ENCODE results near the gene IL4R.
"Not testable (repeated sequence)": the region's sequence is repeated elsewhere in the genome, so short reads cannot be mapped to it uniquely, and the experiment has no call there.

Gene IL4R

DNA sequence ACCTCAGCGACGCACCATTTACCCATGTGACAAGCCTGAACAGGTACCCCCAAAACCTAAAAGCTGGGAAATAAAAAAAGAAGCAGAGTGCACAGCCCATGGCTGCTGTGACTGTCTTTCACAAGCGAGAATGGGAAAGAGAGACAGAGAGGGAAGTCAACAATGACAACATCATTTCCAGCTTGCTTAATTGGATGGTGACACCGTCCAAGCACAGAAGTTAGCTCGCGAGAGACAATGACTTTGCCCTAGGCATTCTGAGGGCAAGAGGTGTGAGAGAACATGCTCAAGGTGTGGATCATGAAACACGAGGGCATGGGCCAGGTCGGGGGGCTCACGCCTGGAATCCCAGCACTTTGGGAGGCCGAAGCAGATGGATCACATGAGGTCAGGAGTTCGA is 25.9 kb upstream of the IL4R start:
- no peak for DNase-seq
- H3K4me1 ChIP-seq (ENCODE audit: control insufficient read depth, insufficient read depth, low read length, poor library complexity, severe bottlenecking) = no peaks in the 10 kb centered on the region
- H3K9me3 ChIP-seq (ENCODE audit: control insufficient read depth, low read length) = no peaks in the 10 kb centered on the region
- no peak overlapping the region for H3K4me3 ChIP-seq (ENCODE audit: insufficient read depth, low read depth, low read length, poor library complexity, severe bottlenecking)
- no peak overlapping the region for H3K27ac ChIP-seq (ENCODE audit: insufficient read depth, low read length, poor library complexity, severe bottlenecking)
- H3K36me3 ChIP-seq (ENCODE audit: control insufficient read depth, insufficient read depth, low read length) = no peaks in the 10 kb centered on the region
- H3K27me3 ChIP-seq (replicated peaks; ENCODE audit: control insufficient read depth, insufficient read depth, low read length, poor library complexity, severe bottlenecking) = no peaks in the 10 kb centered on the region

DNA sequence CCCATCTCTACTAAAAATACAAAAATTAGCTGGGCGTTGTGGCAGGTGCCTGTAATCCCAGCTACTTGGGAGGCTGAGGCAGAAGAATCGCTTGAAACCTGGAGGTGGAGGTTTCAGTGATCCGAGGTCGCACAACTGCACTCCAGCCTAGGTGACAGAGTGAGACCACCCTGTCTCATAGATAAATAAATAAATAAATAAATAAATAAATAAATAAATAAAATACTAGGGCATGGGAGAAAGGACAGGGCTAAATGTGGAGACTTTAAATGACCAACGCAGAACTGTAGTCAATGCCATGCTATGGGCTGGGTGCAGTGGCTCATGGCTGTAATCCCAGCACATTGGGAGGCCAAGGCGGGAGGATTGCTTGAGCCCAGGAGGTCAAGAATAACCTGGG is 25.5 kb upstream of the IL4R start:
- not testable (repeated sequence) for H3K36me3 ChIP-seq (ENCODE audit: control insufficient read depth, insufficient read depth, low read length); H3K9me3 ChIP-seq (ENCODE audit: control insufficient read depth, low read length); DNase-seq; H3K4me3 ChIP-seq (ENCODE audit: insufficient read depth, low read depth, low read length, poor library complexity, severe bottlenecking); H3K27me3 ChIP-seq (replicated peaks; ENCODE audit: control insufficient read depth, insufficient read depth, low read length, poor library complexity, severe bottlenecking); H3K27ac ChIP-seq (ENCODE audit: insufficient read depth, low read length, poor library complexity, severe bottlenecking); H3K4me1 ChIP-seq (ENCODE audit: control insufficient read depth, insufficient read depth, low read length, poor library complexity, severe bottlenecking)

DNA sequence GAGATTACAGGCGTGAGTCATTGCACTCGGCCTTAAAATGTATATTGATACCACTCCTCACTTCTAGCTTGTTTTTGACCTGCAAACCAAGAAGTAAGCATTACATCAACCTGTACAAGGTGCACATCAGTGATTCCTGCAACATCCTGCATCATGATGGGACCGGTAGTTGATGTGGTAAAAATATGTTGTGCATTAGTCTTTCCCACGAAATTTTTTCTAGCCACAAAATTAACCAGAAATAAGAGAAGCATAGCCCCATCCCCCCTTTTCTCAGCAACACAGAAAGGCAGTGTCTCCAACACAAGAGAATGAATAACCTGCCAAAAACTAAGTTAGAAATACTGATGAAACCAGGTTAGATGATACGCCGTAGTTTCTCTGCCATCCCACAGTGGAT is 24.1 kb upstream of the IL4R start:
- no peak overlapping the region for H3K27ac ChIP-seq (ENCODE audit: insufficient read depth, low read length, poor library complexity, severe bottlenecking)
- H3K4me3 ChIP-seq (ENCODE audit: insufficient read depth, low read depth, low read length, poor library complexity, severe bottlenecking) = no peak overlapping the region
- H3K4me1 ChIP-seq (ENCODE audit: control insufficient read depth, insufficient read depth, low read length, poor library complexity, severe bottlenecking) = no peaks in the 10 kb centered on the region
- H3K9me3 ChIP-seq (ENCODE audit: control insufficient read depth, low read length) = no peaks in the 10 kb centered on the region
- DNase-seq = no peak
- no peaks in the 10 kb centered on the region for H3K36me3 ChIP-seq (ENCODE audit: control insufficient read depth, insufficient read depth, low read length)
- no peaks in the 10 kb centered on the region for H3K27me3 ChIP-seq (replicated peaks; ENCODE audit: control insufficient read depth, insufficient read depth, low read length, poor library complexity, severe bottlenecking)

DNA sequence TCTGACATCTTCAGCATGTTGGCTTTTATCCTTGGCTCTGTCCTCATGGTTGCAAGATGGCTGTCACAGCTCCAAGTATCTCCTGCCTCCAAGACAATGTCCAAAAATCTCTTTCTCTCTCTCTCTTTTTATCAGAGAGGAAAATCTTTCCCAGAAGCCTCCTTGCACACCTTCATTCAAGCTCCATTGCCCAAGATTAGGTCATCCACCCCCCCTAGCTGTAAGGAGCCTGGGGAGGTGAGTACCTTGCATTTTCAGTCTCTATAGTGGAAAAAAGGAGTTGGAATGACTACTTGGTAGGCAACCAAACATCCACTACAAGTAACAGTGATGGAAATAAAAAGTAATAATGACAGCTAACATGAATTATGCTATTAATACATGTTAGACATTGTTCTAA is 23.2 kb upstream of the IL4R start:
- Histone ChIP-seq H3K36me3 (ENCODE audit: control insufficient read depth, insufficient read depth, low read length) (no peaks in the 10 kb centered on the region), H3K27me3 (replicated peaks; ENCODE audit: control insufficient read depth, insufficient read depth, low read length, poor library complexity, severe bottlenecking) (no peaks in the 10 kb centered on the region), H3K4me1 (ENCODE audit: control insufficient read depth, insufficient read depth, low read length, poor library complexity, severe bottlenecking) (no peaks in the 10 kb centered on the region), H3K9me3 (ENCODE audit: control insufficient read depth, low read length) (no peaks in the 10 kb centered on the region), H3K27ac (ENCODE audit: insufficient read depth, low read length, poor library complexity, severe bottlenecking) (no peak overlapping the region), H3K4me3 (ENCODE audit: insufficient read depth, low read depth, low read length, poor library complexity, severe bottlenecking) (no peak overlapping the region)
- DNase-seq = no peak

DNA sequence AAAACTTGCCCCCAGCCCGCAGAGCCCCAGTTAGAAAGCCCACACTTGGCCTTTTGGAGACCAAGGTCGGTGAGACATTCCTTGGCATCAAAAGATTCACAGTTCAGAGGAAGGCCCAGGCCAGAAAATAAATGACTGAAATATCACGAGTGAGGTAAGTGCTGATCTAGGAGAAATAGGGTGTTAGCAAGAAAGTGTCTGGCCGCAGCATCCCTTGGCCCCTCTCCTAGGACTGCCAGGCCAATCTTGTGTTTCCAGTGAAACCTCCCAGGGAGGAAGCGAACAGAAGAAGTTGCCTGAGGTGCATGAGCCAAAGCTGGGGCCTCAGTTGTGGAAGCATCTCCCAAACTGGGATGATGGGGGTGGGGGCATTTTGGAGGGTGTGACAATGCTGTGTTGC is 22.7 kb upstream of the IL4R start:
- DNase-seq = no peak
- Histone ChIP-seq H3K4me1 (ENCODE audit: control insufficient read depth, insufficient read depth, low read length, poor library complexity, severe bottlenecking) (no peaks in the 10 kb centered on the region), H3K27ac (ENCODE audit: insufficient read depth, low read length, poor library complexity, severe bottlenecking) (no peak overlapping the region), H3K36me3 (ENCODE audit: control insufficient read depth, insufficient read depth, low read length) (no peaks in the 10 kb centered on the region), H3K4me3 (ENCODE audit: insufficient read depth, low read depth, low read length, poor library complexity, severe bottlenecking) (no peak overlapping the region), H3K9me3 (ENCODE audit: control insufficient read depth, low read length) (no peaks in the 10 kb centered on the region), H3K27me3 (replicated peaks; ENCODE audit: control insufficient read depth, insufficient read depth, low read length, poor library complexity, severe bottlenecking) (no peaks in the 10 kb centered on the region)

DNA sequence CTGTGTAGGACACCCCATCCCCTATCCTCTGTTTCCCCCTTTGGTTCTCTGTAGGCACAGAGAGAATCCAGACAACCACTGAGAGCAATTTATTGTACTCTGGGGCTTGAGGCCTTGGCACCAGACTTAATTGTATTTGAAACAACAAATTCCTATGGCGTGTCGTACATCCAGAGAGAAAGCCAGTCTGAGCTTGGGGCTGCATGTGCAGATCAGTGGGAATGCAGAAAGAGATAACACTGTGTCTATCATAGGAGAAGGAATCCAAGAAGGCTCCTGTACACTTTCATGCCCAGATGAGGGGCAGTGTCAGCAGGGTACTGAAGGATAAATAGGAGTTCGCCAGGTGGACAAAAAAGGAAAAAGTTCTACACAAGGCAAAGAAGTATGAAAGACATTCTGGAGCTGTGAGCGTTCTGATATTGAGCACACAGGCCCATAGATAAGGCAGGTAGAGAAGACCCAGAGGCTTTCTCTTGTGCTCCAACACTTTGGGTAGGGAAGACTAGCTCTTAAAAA is 22.0 kb upstream of the IL4R start:
- H3K27me3 ChIP-seq (replicated peaks; ENCODE audit: control insufficient read depth, insufficient read depth, low read length, poor library complexity, severe bottlenecking) = no peaks in the 10 kb centered on the region
- H3K9me3 ChIP-seq (ENCODE audit: control insufficient read depth, low read length) = no peaks in the 10 kb centered on the region
- DNase-seq = no peak
- no peak overlapping the region for H3K27ac ChIP-seq (ENCODE audit: insufficient read depth, low read length, poor library complexity, severe bottlenecking)
- H3K36me3 ChIP-seq (ENCODE audit: control insufficient read depth, insufficient read depth, low read length) = no peaks in the 10 kb centered on the region
- no peak overlapping the region for H3K4me3 ChIP-seq (ENCODE audit: insufficient read depth, low read depth, low read length, poor library complexity, severe bottlenecking)
- H3K4me1 ChIP-seq (ENCODE audit: control insufficient read depth, insufficient read depth, low read length, poor library complexity, severe bottlenecking) = no peaks in the 10 kb centered on the region

DNA sequence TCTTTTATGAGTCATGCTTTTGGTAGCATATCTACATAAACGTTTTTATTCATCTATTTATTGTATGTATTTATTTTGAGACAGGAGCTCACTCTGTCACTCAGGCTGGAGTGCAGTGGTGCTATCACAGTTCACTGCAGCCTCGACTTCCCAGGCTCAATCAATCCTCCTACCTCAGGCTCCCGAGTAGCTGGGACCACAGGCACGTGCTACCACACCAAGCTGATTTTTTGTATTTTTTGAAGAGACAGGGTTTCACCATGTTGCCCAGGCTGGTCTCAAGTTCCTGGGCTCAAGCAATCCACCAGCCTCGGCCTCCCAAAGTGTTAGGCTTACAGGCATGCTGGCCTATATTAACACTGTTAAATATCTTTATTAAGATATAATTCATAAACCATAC is 20.4 kb upstream of the IL4R start:
- no peak overlapping the region for H3K4me3 ChIP-seq (ENCODE audit: insufficient read depth, low read depth, low read length, poor library complexity, severe bottlenecking)

DNA sequence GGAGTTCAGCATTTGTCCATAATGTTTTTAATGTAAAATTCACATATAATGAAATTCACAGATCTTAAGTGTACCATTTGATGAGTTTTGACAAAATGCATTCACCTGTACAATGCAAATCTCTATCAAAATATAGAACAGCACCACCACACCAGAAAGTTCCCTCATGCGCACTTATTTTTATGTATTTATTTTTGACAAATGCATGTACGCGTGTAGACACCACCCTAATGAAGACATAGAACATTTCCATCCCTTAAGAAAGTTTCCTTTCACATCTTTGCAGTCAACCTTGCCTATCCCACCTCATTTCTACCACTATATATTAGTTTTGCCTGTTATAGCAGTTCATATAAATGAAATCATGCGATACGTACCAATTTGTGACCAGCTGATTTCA is 15.6 kb upstream of the IL4R start:
- DNase-seq = no peak
- no peak overlapping the region for H3K27ac ChIP-seq (ENCODE audit: insufficient read depth, low read length, poor library complexity, severe bottlenecking)
- no peak overlapping the region for H3K4me3 ChIP-seq (ENCODE audit: insufficient read depth, low read depth, low read length, poor library complexity, severe bottlenecking)

More for the DNA sequence above, 20.4 kb upstream of the IL4R start:
- no peak for DNase-seq
- Histone ChIP-seq H3K36me3 (ENCODE audit: control insufficient read depth, insufficient read depth, low read length) (no peaks in the 10 kb centered on the region), H3K9me3 (ENCODE audit: control insufficient read depth, low read length) (no peaks in the 10 kb centered on the region), H3K4me1 (ENCODE audit: control insufficient read depth, insufficient read depth, low read length, poor library complexity, severe bottlenecking) (no peaks in the 10 kb centered on the region), H3K27ac (ENCODE audit: insufficient read depth, low read length, poor library complexity, severe bottlenecking) (no peak overlapping the region), H3K27me3 (replicated peaks; ENCODE audit: control insufficient read depth, insufficient read depth, low read length, poor library complexity, severe bottlenecking) (no peaks in the 10 kb centered on the region)

DNA sequence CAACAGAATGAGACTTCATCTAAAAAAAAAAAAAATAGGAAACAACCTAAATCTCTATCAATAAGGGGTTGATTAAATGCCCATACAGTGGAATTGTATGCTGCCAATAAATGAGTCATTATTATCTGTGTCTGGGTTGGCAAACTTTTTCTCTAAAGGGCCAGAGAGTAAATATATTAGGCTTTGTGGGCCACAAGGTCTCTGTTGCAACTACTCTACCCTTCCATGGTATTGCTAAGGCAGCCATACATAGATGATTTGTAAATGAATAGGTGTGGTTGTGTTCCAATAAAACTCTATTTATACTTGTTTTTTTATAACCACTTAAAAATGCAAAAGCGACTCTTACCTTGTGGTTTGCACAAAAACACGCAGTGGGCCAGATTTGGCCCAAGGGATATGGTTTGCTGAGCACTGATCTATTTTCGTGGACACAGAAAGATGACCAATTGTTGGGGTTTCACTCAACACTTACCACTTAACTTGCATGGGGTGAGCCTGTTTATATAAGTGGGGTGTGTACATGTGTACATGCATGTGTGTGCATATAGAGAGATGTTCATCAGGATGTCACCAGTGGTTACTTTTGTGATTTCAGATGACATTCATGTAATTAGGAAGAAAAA is 12.4 kb upstream of the IL4R start:
- no peaks in the 10 kb centered on the region for H3K9me3 ChIP-seq (ENCODE audit: control insufficient read depth, low read length)
- DNase-seq = no peak
- H3K27me3 ChIP-seq (replicated peaks; ENCODE audit: control insufficient read depth, insufficient read depth, low read length, poor library complexity, severe bottlenecking) = no peaks in the 10 kb centered on the region
- no peaks in the 10 kb centered on the region for H3K4me1 ChIP-seq (ENCODE audit: control insufficient read depth, insufficient read depth, low read length, poor library complexity, severe bottlenecking)
- no peak overlapping the region for H3K27ac ChIP-seq (ENCODE audit: insufficient read depth, low read length, poor library complexity, severe bottlenecking)
- H3K4me3 ChIP-seq (ENCODE audit: insufficient read depth, low read depth, low read length, poor library complexity, severe bottlenecking) = no peak overlapping the region
- no peaks in the 10 kb centered on the region for H3K36me3 ChIP-seq (ENCODE audit: control insufficient read depth, insufficient read depth, low read length)

More for the DNA sequence above, 15.6 kb upstream of the IL4R start:
- Histone ChIP-seq H3K27me3 (replicated peaks; ENCODE audit: control insufficient read depth, insufficient read depth, low read length, poor library complexity, severe bottlenecking) (no peaks in the 10 kb centered on the region), H3K4me1 (ENCODE audit: control insufficient read depth, insufficient read depth, low read length, poor library complexity, severe bottlenecking) (no peaks in the 10 kb centered on the region), H3K9me3 (ENCODE audit: control insufficient read depth, low read length) (no peaks in the 10 kb centered on the region), H3K36me3 (ENCODE audit: control insufficient read depth, insufficient read depth, low read length) (no peaks in the 10 kb centered on the region)

DNA sequence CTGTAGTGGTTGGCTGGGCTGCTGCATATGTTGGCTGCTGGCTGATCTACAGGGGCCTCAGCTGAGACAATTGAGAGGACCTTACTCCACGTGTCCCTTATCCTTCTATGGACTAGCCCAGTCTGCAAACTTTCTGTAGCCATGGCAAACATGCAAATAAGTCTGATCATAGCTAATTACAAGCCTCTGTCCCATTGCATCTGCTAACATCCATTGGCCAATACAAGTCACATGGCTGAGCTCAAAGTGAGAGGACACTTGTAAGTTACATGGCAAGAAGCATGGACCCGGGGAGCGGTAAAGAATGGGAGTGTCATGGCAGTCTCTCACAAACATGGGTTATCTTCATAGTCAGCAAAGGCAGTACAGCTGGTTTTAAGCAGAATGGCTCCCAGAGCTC is 11.6 kb upstream of the IL4R start:
- Histone ChIP-seq H3K9me3 (ENCODE audit: control insufficient read depth, low read length) (no peaks in the 10 kb centered on the region), H3K27me3 (replicated peaks; ENCODE audit: control insufficient read depth, insufficient read depth, low read length, poor library complexity, severe bottlenecking) (no peaks in the 10 kb centered on the region), H3K27ac (ENCODE audit: insufficient read depth, low read length, poor library complexity, severe bottlenecking) (no peak overlapping the region), H3K36me3 (ENCODE audit: control insufficient read depth, insufficient read depth, low read length) (no peaks in the 10 kb centered on the region), H3K4me3 (ENCODE audit: insufficient read depth, low read depth, low read length, poor library complexity, severe bottlenecking) (no peak overlapping the region), H3K4me1 (ENCODE audit: control insufficient read depth, insufficient read depth, low read length, poor library complexity, severe bottlenecking) (no peaks in the 10 kb centered on the region)
- no peak for DNase-seq

Data from effector memory CD4-positive, alpha-beta T cell (primary cell).